Testis (tissue), 3 donors: Measurements from ENCODE around the gene CTDP1. TPM values are rescaled to one million over a fixed set of nuclear protein-coding genes. Genes with fewer than 3 reads are reported as not detected.

Source experiments
- DNase-seq: peaks from one replicate; pipeline ENCODE4 v3.0.0-alpha.2; 2019
- H3K27ac ChIP-seq, 2 donors: fragments of 200-600 bp; sonication (generic); one replicate each; pipeline ENCODE4 v1.5.1; 2019
- H3K27me3 ChIP-seq: fragments of 200-600 bp; sonication (generic); one replicate; pipeline ENCODE4 v1.5.1; 2019
- H3K36me3 ChIP-seq: fragments of 200-600 bp; sonication (generic); one replicate; pipeline ENCODE4 v1.5.1; 2017; ENCODE audit warnings: low read depth; ENCODE audit errors: missing control alignments
- H3K4me1 ChIP-seq: fragments of 200-600 bp; sonication (generic); one replicate; pipeline ENCODE4 v1.5.1; 2019
- H3K4me3 ChIP-seq, 2 donors: fragments of 200-600 bp; sonication (generic); one replicate each; pipeline ENCODE4 v1.5.1; 2017 to 2019
- H3K9me3 ChIP-seq: fragments of 200-600 bp; sonication (generic); one replicate; pipeline ENCODE4 v1.5.1; 2017
- POLR2A ChIP-seq: fragments of 450-650 bp; IDR thresholded peaks from one replicate; pipeline ENCODE4 v1.6.1; 2017; ENCODE audit warnings: antibody characterized with exemption, mild to moderate bottlenecking, moderate library complexity
- WGBS, 2 donors: methylation state at CpG; one replicate each; pipeline ENCODE4 v1.1.5; 2018; 5-methylcytosine and 5-hydroxymethylcytosine counted together
- intact Hi-C: fragments of 100-400 bp; cut with DNase I; formaldehyde crosslinking; loops from one replicate; pipeline ENCODE4 v1.15.1; 2023; ENCODE audit warnings: low total_unique reads
- polyA plus RNA-seq: library from polyadenylated mRNA; stranded (reverse); fragments of 350-450 nt; fragmentation: Illumina TruSeq; extraction: RNeasy Lipid Tissue Mini Kit (QIAGEN cat#74804); gene quantifications from one replicate; pipeline ENCODE4 v1.2.3, GENCODE V29; 2014; ENCODE audit warnings: low read depth, low replicate concordance; ENCODE audit not compliant: insufficient read depth
- total RNA-seq, 2 donors: library from RNA; depleted of rRNA; stranded (reverse); fragments of >200 nt; gene quantifications; one replicate each; pipeline ENCODE4 v1.2.3, GENCODE V29; 2016
- TF ChIP-seq, protein P1 (sequence below), 3 experiments: fragments of 450-650 bp in 2 of 3; fragments of 200-600 bp in 1 of 3; sonication (generic) in 1 of 3; IDR thresholded peaks; one replicate each; pipeline ENCODE4 v1.5.1; 2016 to 2019; ENCODE audit warnings: antibody characterized with exemption in 3 of 3, mild to moderate bottlenecking in 2 of 3, moderate library complexity in 1 of 3

CTDP1 gene
- total and polyA plus RNA-seq, 3 donors from 2014 or later, result 41.0 to 51.0 (median 47.2) TPM

DNA sequence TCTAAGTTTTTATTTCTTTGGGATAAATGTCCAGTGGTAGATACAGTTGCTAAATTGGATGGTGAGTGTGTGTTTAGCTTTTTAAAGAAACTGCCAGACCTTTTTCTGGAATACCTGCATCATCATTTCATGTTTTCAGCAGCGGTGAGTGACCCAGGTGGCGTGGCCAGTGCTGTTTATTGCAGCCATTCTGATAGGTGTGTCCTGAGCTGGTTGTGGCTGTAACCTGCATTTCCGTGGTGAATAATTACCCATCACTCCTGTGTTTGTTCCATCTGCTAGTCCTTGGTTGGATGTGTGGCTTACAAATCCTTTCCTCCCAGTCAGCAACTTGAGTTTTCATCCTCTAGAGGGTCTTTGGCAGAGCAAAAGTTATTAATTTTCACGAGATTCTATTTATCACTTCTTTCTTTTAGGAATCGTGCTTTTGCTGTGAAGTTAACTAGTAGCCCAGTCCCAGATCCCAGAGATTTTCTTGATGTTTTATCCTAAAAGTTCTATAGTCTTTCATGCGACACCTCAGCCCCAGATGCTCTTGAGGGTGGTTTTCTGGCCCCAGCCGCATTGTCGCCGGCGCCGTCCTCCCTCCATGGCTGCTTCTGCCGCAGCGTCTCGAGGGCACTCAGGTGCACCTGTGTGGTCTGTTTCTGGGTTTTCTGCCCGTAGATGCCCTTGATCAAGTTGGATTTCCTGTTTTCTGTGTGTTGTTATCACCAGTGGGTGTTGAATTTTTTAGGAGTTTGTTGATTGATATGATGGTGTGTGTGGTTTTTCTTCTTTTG is 44.9 kb downstream of the CTDP1 start:
- no peak for TF ChIP-seq POLR2A
- TF ChIP-seq, protein P1, sequence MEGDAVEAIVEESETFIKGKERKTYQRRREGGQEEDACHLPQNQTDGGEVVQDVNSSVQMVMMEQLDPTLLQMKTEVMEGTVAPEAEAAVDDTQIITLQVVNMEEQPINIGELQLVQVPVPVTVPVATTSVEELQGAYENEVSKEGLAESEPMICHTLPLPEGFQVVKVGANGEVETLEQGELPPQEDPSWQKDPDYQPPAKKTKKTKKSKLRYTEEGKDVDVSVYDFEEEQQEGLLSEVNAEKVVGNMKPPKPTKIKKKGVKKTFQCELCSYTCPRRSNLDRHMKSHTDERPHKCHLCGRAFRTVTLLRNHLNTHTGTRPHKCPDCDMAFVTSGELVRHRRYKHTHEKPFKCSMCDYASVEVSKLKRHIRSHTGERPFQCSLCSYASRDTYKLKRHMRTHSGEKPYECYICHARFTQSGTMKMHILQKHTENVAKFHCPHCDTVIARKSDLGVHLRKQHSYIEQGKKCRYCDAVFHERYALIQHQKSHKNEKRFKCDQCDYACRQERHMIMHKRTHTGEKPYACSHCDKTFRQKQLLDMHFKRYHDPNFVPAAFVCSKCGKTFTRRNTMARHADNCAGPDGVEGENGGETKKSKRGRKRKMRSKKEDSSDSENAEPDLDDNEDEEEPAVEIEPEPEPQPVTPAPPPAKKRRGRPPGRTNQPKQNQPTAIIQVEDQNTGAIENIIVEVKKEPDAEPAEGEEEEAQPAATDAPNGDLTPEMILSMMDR (IDR thresholded peaks at IDR 0.05), result no peak
- no peaks in the 10 kb centered on the region for H3K27me3 ChIP-seq
- intact Hi-C loops, result no loop called here
- no peak overlapping the region for H3K4me3 ChIP-seq
- no peaks in the 10 kb centered on the region for H3K4me1 ChIP-seq
- no peaks in the 10 kb centered on the region for H3K36me3 ChIP-seq
- H3K27ac ChIP-seq, result no peak overlapping the region
- 95 to 97% methylated on average over 15 of the region's 15 CpGs for WGBS, 2 donors
- no peaks in the 10 kb centered on the region for H3K9me3 ChIP-seq
- no peak for DNase-seq

DNA sequence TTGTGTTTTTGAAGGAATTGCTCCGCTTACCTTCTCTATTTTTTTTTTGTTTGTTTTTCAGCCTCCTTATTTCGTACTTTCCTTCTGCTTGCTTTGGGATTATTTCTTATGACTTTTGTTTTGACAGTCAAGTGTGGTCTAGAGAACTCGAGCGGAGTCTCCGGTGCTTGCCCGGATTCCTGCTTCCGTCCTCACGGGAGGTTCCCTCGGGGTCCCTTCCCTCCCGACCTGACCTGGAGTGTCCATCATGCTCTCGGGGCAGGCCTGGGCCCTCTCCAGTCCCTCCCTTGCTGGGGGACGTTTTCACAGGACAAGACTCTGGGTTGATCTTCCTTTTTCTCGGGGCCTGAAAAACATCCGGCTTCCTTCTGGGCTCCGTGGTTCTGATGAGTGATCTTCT is 45.9 kb downstream of the CTDP1 start:
- Histone ChIP-seq H3K9me3 (no peaks in the 10 kb centered on the region), H3K27me3 (no peaks in the 10 kb centered on the region), H3K4me1 (no peaks in the 10 kb centered on the region), H3K4me3 (no peak overlapping the region), H3K27ac (no peak overlapping the region), H3K36me3 (no peaks in the 10 kb centered on the region)
- 90 to 93% methylated on average over 15 of the region's 15 CpGs for WGBS, 2 donors
- intact Hi-C loops, result no loop called here
- no peak for TF ChIP-seq POLR2A
- DNase-seq, result no peak

DNA sequence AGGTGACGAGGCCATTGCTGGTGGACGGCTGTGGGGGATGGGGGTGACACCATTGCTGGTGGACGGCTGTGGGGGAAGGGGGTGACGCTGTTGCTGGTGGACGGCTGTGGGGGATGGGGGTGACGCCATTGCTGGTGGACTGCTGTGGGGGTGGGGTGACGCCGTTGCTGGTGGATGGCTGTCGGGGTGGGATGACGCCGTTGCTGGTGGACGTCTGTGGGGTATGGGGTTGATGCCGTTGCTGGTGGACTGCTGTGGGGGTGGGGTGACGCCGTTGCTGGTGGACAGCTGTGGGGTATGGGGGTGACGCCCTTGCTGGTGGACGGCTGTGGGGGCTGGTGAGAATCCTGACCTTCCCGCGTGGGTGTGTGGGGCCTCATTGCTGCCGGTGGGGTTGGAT is 47.1 kb downstream of the CTDP1 start:
- no peak overlapping the region for H3K27ac ChIP-seq
- H3K36me3 ChIP-seq, result no peaks in the 10 kb centered on the region
- no peaks in the 10 kb centered on the region for H3K9me3 ChIP-seq
- DNase-seq, result no peak
- WGBS, 2 donors, result 85 to 89% methylated on average over 16 to 17 of the region's 20 CpGs
- no peak overlapping the region for H3K4me3 ChIP-seq
- intact Hi-C loops, result no loop called here
- H3K27me3 ChIP-seq, result no peaks in the 10 kb centered on the region
- no peak for TF ChIP-seq POLR2A
- TF ChIP-seq, protein P1 (IDR thresholded peaks at IDR 0.05), result no peak
- H3K4me1 ChIP-seq, result no peaks in the 10 kb centered on the region

DNA sequence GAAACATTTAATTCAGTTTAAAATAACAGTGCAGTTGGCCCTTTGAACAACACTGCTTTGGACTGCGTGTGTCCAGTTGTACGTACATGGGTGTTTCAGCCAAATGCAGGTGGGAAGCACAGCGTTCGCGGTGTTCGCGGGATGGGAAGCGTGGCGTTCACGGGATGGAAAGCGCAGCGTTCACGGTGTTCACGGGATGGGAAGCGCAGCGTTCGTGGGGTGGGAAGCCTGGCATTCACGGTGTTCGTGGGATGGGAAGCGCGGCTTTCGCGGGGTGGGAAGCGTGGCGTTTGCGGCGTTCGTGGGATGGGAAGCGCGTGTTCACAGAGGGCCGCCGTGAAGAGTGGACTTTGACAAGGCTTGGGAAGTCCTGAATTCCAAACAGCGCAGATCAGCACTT is 47.6 kb downstream of the CTDP1 start:
- Histone ChIP-seq H3K4me1 (no peaks in the 10 kb centered on the region), H3K9me3 (no peaks in the 10 kb centered on the region), H3K36me3 (no peaks in the 10 kb centered on the region), H3K27ac (no peak overlapping the region), H3K27me3 (no peaks in the 10 kb centered on the region), H3K4me3 (no peak overlapping the region)
- no peak for DNase-seq
- TF ChIP-seq POLR2A, result no peak
- TF ChIP-seq, protein P1 (IDR thresholded peaks at IDR 0.05), result no peak
- intact Hi-C loops, result no loop called here
- WGBS, 2 donors, result 95 to 97% methylated on average over 33 of the region's 33 CpGs

DNA sequence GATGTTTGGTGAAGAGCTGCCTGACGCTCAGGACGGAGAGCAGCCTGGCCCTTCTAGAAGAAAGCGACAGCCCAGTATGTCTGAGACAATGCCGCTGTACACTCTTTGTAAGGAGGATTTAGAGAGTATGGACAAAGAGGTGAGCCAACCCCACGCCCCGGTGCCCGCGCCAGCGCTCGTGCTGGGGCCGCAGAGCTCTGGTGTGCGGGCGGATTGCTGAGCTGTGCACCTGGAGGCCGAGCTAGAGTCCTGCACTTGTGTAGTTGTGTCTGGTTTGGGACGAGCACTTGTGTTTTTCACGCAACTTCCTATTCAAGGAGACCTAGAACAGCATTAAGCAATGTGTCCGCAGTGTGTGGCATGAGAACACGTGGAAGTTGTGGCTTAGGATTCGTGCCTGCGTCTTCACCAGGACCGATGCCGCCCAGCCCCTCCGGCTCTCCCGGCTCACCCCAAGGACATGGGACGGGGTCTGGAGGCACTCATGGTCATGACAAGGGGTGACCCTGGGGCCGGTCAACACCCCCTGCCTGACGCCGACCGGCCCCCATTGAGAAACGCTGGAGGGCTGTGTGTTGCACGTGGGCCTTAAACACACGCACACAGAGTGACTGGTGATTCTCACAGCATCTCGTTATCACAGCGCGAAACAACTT is 49.5 kb downstream of the CTDP1 start:
- no peaks in the 10 kb centered on the region for H3K36me3 ChIP-seq
- TF ChIP-seq, protein P1 (IDR thresholded peaks at IDR 0.05), result no peak
- no peak for TF ChIP-seq POLR2A
- intact Hi-C loops, result no loop called here
- DNase-seq, result no peak
- WGBS, 2 donors, result 97 to 98% methylated on average over 32 to 35 of the region's 35 CpGs
- no peak overlapping the region for H3K27ac ChIP-seq
- no peaks in the 10 kb centered on the region for H3K9me3 ChIP-seq
- no peaks in the 10 kb centered on the region for H3K4me1 ChIP-seq
- no peaks in the 10 kb centered on the region for H3K27me3 ChIP-seq
- H3K4me3 ChIP-seq, result no peak overlapping the region
